K562 (cell line): ENCODE measurements around the gene AP1M2. TPM values are rescaled to one million over a fixed set of nuclear protein-coding genes. Genes with fewer than 3 reads are reported as not detected.

ENCODE experiments used
- CREBBP ChIP-seq: IDR thresholded peaks from one replicate; pipeline ENCODE4 v1.6.1; 2012; ENCODE audit warnings: low read depth, mild to moderate bottlenecking, control low read depth, inconsistent platforms, low read length
- HINFP ChIP-seq: fragments of 450-650 bp; conservative IDR thresholded peaks from 2 replicates; pipeline ENCODE4 v1.6.1; 2016; ENCODE audit warnings: missing genetic modification characterization, low read depth, mild to moderate bottlenecking, control low read depth, missing compliant biosample characterization
- HSF4 ChIP-seq: fragments of 250-450 bp; sonication (Bioruptor Pico); IDR thresholded peaks from 2 replicates; pipeline ENCODE4 v2.1.2; 2022; ENCODE audit warnings: mild to moderate bottlenecking, moderate library complexity, borderline replicate concordance
- KDM1A ChIP-seq, 2 experiments: fragments of 450-650 bp; IDR thresholded peaks; 2 replicates each; pipeline ENCODE4 v1.6.1; 2016; ENCODE audit warnings: mild to moderate bottlenecking in 2 of 2
- PTTG1 ChIP-seq: fragments of 450-650 bp; IDR thresholded peaks from 2 replicates; pipeline ENCODE4 v1.6.1; 2016; ENCODE audit warnings: low read depth, mild to moderate bottlenecking, missing genetic modification characterization, missing compliant biosample characterization
- SP2 ChIP-seq: IDR thresholded peaks from 2 replicates; pipeline ENCODE4 v1.6.1; 2011; ENCODE audit warnings: mild to moderate bottlenecking, low read depth, low read length, moderate library complexity; ENCODE audit not compliant: poor library complexity, severe bottlenecking; ENCODE audit errors: extremely low read depth
- ZBTB7A ChIP-seq: IDR thresholded peaks from 2 replicates; pipeline ENCODE4 v1.6.1; 2011; ENCODE audit warnings: low read depth, mild to moderate bottlenecking, low read length, moderate library complexity, borderline replicate concordance; ENCODE audit not compliant: control insufficient read depth
- ZNF143 ChIP-seq: sonication (generic); formaldehyde crosslinking; IDR thresholded peaks from 2 replicates; pipeline ENCODE4 v1.9.0; 2022; ENCODE audit warnings: mild to moderate bottlenecking, missing genetic modification reagents
- polyA plus RNA-seq, 8 experiments: library from polyadenylated mRNA; depleted of rRNA in 4 of 8; stranded (reverse) in 5 of 8; unstranded in 3 of 8; fragments of >200 nt; fragmentation: Nextera tagmentation in 2 of 8; fragmentation: Illumina TruSeq in 1 of 8; extraction: Ambion mirVana in 2 of 8; extraction: Trizol in 1 of 8; gene quantifications; 2 replicates each; pipeline versions ENCODE4 v1.2.1 to v1.2.3, GENCODE V29; 2011 to 2014; ENCODE audit warnings: inconsistent platforms in 1 of 8, missing spikeins in 1 of 8
- total RNA-seq, 7 experiments: library from RNA; depleted of rRNA in 6 of 7; stranded (reverse); fragments of >200 nt in 6 of 7; fragmentation: Illumina TruSeq in 2 of 7; extraction: Trizol in 2 of 7; gene quantifications; 2 replicates each; pipeline versions ENCODE4 v1.2.1 to v1.2.3, GENCODE V29; 2011 to 2021; ENCODE audit warnings: low replicate concordance in 1 of 7
- TF ChIP-seq, protein P1 (sequence below), 2 experiments: fragments of 450-650 bp in 1 of 2; sonication (generic) in 1 of 2; formaldehyde crosslinking in 1 of 2; IDR thresholded peaks in 1 of 2; conservative IDR thresholded peaks in 1 of 2; 2 replicates each; pipeline versions ENCODE4 v1.6.1 to v1.8.1; 2016 to 2023; ENCODE audit warnings: mild to moderate bottlenecking in 2 of 2, moderate library complexity in 2 of 2, inconsistent platforms in 1 of 2, missing genetic modification reagents in 1 of 2
- TF ChIP-seq, protein P2 (sequence below): IDR thresholded peaks from 2 replicates; pipeline ENCODE4 v1.6.1; 2011; ENCODE audit not compliant: insufficient read length; ENCODE audit errors: extremely low read depth

Gene AP1M2
- total and polyA plus RNA-seq, 9 of the 15 experiments (the other 6 are each of a cell fraction or from before 2014, with no cell fraction given) = 0.33 to 1.4 (median 0.89) TPM; not detected in 1

DNA sequence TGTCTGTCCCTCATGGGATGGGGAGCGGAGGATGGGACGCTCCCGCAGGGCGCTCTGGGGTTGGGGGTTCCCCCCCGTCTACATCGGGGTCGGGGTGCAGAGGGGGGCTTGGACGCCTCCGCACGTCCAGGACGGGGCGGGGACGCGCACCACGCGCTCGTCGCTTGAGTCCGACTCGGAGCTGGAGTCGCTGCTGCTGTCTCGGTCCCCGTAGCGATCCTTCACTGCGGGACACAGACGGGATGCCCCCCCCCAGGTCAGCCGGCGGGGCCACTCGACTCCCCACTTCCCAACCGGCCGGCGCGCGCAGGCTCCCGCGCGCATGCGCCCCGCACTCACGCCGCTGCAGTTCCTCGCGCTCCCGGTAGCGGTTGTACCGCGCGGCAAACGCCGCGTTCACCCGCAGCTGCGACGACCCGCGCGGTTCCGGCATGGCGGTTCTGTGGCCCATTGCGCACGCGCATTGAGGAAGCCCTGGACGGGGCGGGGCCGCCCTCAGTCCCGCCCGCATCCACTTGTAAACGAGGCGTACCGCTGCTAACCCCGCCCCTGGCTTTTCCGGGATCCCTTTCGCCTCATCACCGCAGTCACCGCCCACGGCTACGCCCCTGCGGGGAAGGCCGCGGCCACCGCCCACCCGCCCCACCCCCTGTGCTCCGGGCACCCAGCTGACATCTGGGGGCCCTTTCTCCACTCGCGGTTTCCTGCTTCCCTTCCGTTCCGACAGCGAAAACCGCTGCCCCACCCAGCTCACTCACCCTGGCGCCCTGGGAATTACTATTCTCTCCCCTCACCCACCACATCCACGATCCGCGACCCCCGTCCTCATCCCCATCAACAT is 21.3 kb downstream of the AP1M2 start, which contains the start of gene KRI1 (continued):
- peak; percentile 81; the same call in 1 of the 2 replicates for TF ChIP-seq ZBTB7A
- no peak for TF ChIP-seq SP2
- TF ChIP-seq PTTG1 = no peak
- no peak for TF ChIP-seq HSF4 (CRISPR knock-in tag)
- TF ChIP-seq HINFP (tag) = no peak
- TF ChIP-seq, protein P1, sequence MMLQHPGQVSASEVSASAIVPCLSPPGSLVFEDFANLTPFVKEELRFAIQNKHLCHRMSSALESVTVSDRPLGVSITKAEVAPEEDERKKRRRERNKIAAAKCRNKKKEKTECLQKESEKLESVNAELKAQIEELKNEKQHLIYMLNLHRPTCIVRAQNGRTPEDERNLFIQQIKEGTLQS (IDR thresholded peaks at IDR 0.05) = no peak
- TF ChIP-seq, protein P1 (CRISPR knock-in tag; conservative IDR thresholded peaks at IDR 0.05) = no peak
- TF ChIP-seq CREBBP = no peak
- no peak for TF ChIP-seq KDM1A (IDR thresholded peaks at IDR 0.05)
- TF ChIP-seq ZNF143 (CRISPR knock-in tag) = no peak
- TF ChIP-seq, protein P2, sequence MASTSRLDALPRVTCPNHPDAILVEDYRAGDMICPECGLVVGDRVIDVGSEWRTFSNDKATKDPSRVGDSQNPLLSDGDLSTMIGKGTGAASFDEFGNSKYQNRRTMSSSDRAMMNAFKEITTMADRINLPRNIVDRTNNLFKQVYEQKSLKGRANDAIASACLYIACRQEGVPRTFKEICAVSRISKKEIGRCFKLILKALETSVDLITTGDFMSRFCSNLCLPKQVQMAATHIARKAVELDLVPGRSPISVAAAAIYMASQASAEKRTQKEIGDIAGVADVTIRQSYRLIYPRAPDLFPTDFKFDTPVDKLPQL = no peak
